H9 (cell line): Measurements from ENCODE around the gene PTPN3. TPM values are rescaled to one million over a fixed set of nuclear protein-coding genes. Genes with fewer than 3 reads are reported as not detected.

Experiments used
- DNase-seq: peaks from one replicate; pipeline ENCODE4 v3.0.0-alpha.2; 2017
- H2AFZ ChIP-seq: one replicate; pipeline ENCODE4 v1.6.1; 2013; ENCODE audit warnings: mild to moderate bottlenecking, low read length, control low read depth, moderate library complexity
- H2AK5ac ChIP-seq: 2 replicates; pipeline ENCODE4 v1.6.1; 2013; ENCODE audit warnings: low read length, control low read depth, mixed read lengths; ENCODE audit not compliant: insufficient read length
- H2BK120ac ChIP-seq: one replicate; pipeline ENCODE4 v1.6.1; 2013; ENCODE audit warnings: low read depth, mild to moderate bottlenecking, low read length, control low read depth, inconsistent platforms; ENCODE audit not compliant: poor library complexity, severe bottlenecking
- H2BK12ac ChIP-seq: 2 replicates; pipeline ENCODE4 v1.6.1; 2013; ENCODE audit warnings: low read length, control low read depth, mixed read lengths, low read depth; ENCODE audit not compliant: insufficient read length
- H2BK15ac ChIP-seq: 2 replicates; pipeline ENCODE4 v1.6.1; 2013; ENCODE audit warnings: low read depth, low read length, control low read depth
- H2BK20ac ChIP-seq: one replicate; pipeline ENCODE4 v1.6.1; 2013; ENCODE audit warnings: low read depth, mild to moderate bottlenecking, low read length, control low read depth, inconsistent platforms; ENCODE audit not compliant: poor library complexity, severe bottlenecking
- H2BK5ac ChIP-seq: 2 replicates; pipeline ENCODE4 v1.6.1; 2013; ENCODE audit warnings: low read length, control low read depth, mixed read lengths; ENCODE audit not compliant: insufficient read length
- H3K14ac ChIP-seq: 2 replicates; pipeline ENCODE4 v1.6.1; 2013; ENCODE audit warnings: low read length, control low read depth; ENCODE audit not compliant: insufficient read depth
- H3K18ac ChIP-seq: 2 replicates; pipeline ENCODE4 v1.6.1; 2013; ENCODE audit warnings: low read depth, mild to moderate bottlenecking, mixed read lengths, low read length, control low read depth; ENCODE audit not compliant: insufficient read length
- H3K23ac ChIP-seq: 2 replicates; pipeline ENCODE4 v1.6.1; 2013; ENCODE audit warnings: low read length, control low read depth, mixed read lengths, low read depth; ENCODE audit not compliant: insufficient read length
- H3K23me2 ChIP-seq: 2 replicates; pipeline ENCODE4 v1.6.1; 2013; ENCODE audit warnings: low read depth, mild to moderate bottlenecking, mixed read lengths, low read length, control low read depth; ENCODE audit not compliant: insufficient read length, poor library complexity, severe bottlenecking
- H3K27ac ChIP-seq: 2 replicates; pipeline ENCODE4 v1.5.1; 2013; ENCODE audit warnings: low read length, control low read depth, mixed read lengths, low read depth; ENCODE audit not compliant: insufficient read length
- H3K27me3 ChIP-seq: 2 replicates; pipeline ENCODE4 v1.6.1; 2013; ENCODE audit warnings: low read length, control low read depth, inconsistent platforms; ENCODE audit not compliant: insufficient read depth
- H3K4ac ChIP-seq: 2 replicates; pipeline ENCODE4 v1.6.1; 2013; ENCODE audit warnings: low read depth, mild to moderate bottlenecking, control low read depth, inconsistent platforms, low read length, moderate library complexity
- H3K4me1 ChIP-seq: 2 replicates; pipeline ENCODE4 v1.6.1; 2013; ENCODE audit warnings: low read length, control low read depth, inconsistent platforms; ENCODE audit not compliant: insufficient read depth
- H3K4me2 ChIP-seq: 2 replicates; pipeline ENCODE4 v1.6.1; 2013; ENCODE audit warnings: low read length, control low read depth, mixed read lengths; ENCODE audit not compliant: insufficient read length, insufficient read depth
- H3K56ac ChIP-seq: 2 replicates; pipeline ENCODE4 v1.6.1; 2013; ENCODE audit warnings: low read depth, mild to moderate bottlenecking, mixed read lengths, low read length, control low read depth; ENCODE audit not compliant: insufficient read length
- H3K79me1 ChIP-seq: 2 replicates; pipeline ENCODE4 v1.6.1; 2013; ENCODE audit warnings: low read depth, mild to moderate bottlenecking, moderate library complexity, low read length, control low read depth, inconsistent platforms; ENCODE audit not compliant: insufficient read depth, poor library complexity, severe bottlenecking
- H3K79me2 ChIP-seq: 2 replicates; pipeline ENCODE4 v1.6.1; 2013; ENCODE audit warnings: low read length, control low read depth, inconsistent platforms; ENCODE audit not compliant: insufficient read depth
- H3K9ac ChIP-seq: 2 replicates; pipeline ENCODE4 v1.6.1; 2013; ENCODE audit warnings: low read length, control low read depth, mixed read lengths; ENCODE audit not compliant: insufficient read length; ENCODE audit errors: extremely low read depth
- H3K9me3 ChIP-seq: one replicate; pipeline ENCODE4 v1.6.1; 2013; ENCODE audit warnings: low read depth, low read length, inconsistent platforms; ENCODE audit not compliant: control insufficient read depth
- H3T11ph ChIP-seq: one replicate; pipeline ENCODE4 v1.6.1; 2013; ENCODE audit warnings: mild to moderate bottlenecking, low read length, control low read depth, inconsistent platforms
- H4K20me1 ChIP-seq: one replicate; pipeline ENCODE4 v1.6.1; 2013; ENCODE audit not compliant: control insufficient read depth, insufficient read length, insufficient read depth
- H4K5ac ChIP-seq: 2 replicates; pipeline ENCODE4 v1.6.1; 2013; ENCODE audit warnings: low read depth, mild to moderate bottlenecking, mixed read lengths, low read length, control low read depth; ENCODE audit not compliant: insufficient read length
- H4K8ac ChIP-seq: replicated peaks from 2 replicates; pipeline ENCODE4 v1.6.1; 2013; ENCODE audit warnings: low read length, control low read depth, mixed read lengths, low read depth; ENCODE audit not compliant: insufficient read length
- H4K91ac ChIP-seq: 2 replicates; pipeline ENCODE4 v1.6.1; 2013; ENCODE audit warnings: low read depth, mild to moderate bottlenecking, moderate library complexity, mixed read lengths, low read length, control low read depth; ENCODE audit not compliant: insufficient read length
- H3K27ac Mint-ChIP-seq, 3 experiments: 2 replicates in 2 of 3; 3 replicates in 1 of 3; pipeline ENCODE4 v1.8.0; 2020 to 2021; ENCODE audit warnings: mixed read lengths in 3 of 3, mild to moderate bottlenecking in 1 of 3, moderate library complexity in 1 of 3
- H3K27me3 Mint-ChIP-seq: 2 replicates; pipeline ENCODE4 v1.8.0; 2021; ENCODE audit warnings: low read depth, mild to moderate bottlenecking, moderate library complexity, mixed read lengths
- H3K36me3 Mint-ChIP-seq, 3 experiments: 2 replicates in 2 of 3; 3 replicates in 1 of 3; pipeline ENCODE4 v1.8.0; 2020 to 2021; ENCODE audit warnings: low read depth in 3 of 3, mixed read lengths in 3 of 3; ENCODE audit not compliant: insufficient read depth in 1 of 3
- H3K4me1 Mint-ChIP-seq, 2 experiments: 2 replicates each; pipeline ENCODE4 v1.8.0; 2020; ENCODE audit warnings: mixed read lengths in 2 of 2
- H3K4me3 Mint-ChIP-seq, 2 experiments: 2 replicates in 1 of 2; 3 replicates in 1 of 2; pipeline ENCODE4 v1.8.0; 2020 to 2021; ENCODE audit warnings: mild to moderate bottlenecking in 2 of 2, mixed read lengths in 2 of 2, moderate library complexity in 1 of 2
- H3K9me3 Mint-ChIP-seq, 2 experiments: 2 replicates in 1 of 2; 3 replicates in 1 of 2; pipeline ENCODE4 v1.8.0; 2020; ENCODE audit warnings: mild to moderate bottlenecking in 2 of 2, mixed read lengths in 2 of 2, moderate library complexity in 1 of 2
- CTCF ChIP-seq: fragments of 200-600 bp; sonication (generic); conservative IDR thresholded peaks from 3 replicates; pipeline ENCODE4 v1.8.0; 2021; ENCODE audit warnings: antibody characterized with exemption, mild to moderate bottlenecking
- WGBS: extraction: QIAGEN DNeasy Blood & Tissue Kit; methylation state at CpG from one replicate; pipeline ENCODE4 v1.1.7; 2013; ENCODE audit warnings: missing lambda C conversion rate, low lambda C conversion rate, mixed read lengths; ENCODE audit not compliant: insufficient read length; ENCODE audit errors: extremely low coverage; 5-methylcytosine and 5-hydroxymethylcytosine counted together
- total RNA-seq: library from RNA; stranded (reverse); gene quantifications from 2 replicates; pipeline ENCODE4 v1.2.1, GENCODE V29; 2021

PTPN3 gene
- total RNA-seq, 1 experiment from 2014 or later = 2.6 TPM

DNA sequence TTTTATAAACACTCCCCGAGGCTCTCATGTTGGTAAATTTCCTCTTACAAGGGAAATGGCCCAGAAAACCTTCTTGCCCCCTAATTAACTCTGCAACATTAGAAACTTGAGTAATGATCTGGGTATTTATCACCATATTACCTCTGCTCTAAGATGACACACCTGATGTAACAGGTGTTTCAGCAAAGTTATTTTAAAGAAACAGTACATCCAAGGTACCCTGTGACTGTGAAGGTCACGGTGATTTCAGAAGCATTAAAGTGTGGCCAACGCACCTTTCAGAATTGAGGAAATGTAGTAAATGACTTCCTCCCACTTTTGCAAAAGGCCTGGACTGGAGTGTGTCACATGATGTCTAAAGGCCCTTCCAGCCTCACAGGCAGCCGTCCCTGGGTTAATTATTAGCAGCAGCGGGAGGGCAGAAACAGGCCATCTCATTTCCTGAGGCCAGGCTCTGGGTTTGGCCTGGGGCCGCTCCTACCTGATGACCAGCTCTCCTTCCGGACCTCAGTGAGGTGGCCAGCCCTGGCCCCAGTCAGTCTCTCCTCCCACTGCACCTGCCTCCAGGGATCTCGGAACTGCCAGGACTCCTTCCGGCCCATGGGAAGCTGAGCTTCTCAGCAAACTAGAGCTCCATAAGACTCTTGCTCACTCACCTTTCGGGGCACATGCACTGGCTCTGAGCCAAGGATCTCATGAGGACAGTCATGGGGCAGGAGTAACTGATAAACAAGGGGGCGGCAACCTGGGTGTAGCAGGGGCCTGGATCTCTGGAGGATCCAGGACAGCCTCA lies 20.7 kb downstream of the PTPN3 start:
- H2BK120ac ChIP-seq = no peak overlapping the region
- H2BK15ac ChIP-seq = no peak overlapping the region
- H4K8ac ChIP-seq = no peak overlapping the region
- H4K5ac ChIP-seq = no peak overlapping the region
- H4K91ac ChIP-seq = no peak overlapping the region
- H3K4me1 ChIP-seq = no peaks in the 10 kb centered on the region
- no peak overlapping the region for H2AFZ ChIP-seq
- H2BK5ac ChIP-seq = no peak overlapping the region
- no peak overlapping the region for H3K4me3 Mint-ChIP-seq
- no peaks in the 10 kb centered on the region for H3K36me3 Mint-ChIP-seq
- no peaks in the 10 kb centered on the region for H4K20me1 ChIP-seq
- no peaks in the 10 kb centered on the region for H3K27me3 Mint-ChIP-seq
- H2BK20ac ChIP-seq = no peak overlapping the region
- H3K79me1 ChIP-seq = no peaks in the 10 kb centered on the region
- H3K18ac ChIP-seq = no peak overlapping the region
- WGBS = no CpG with 5 or more reads among the region's 11 CpGs
- H3T11ph ChIP-seq = no peak overlapping the region
- H3K79me2 ChIP-seq = no peaks in the 10 kb centered on the region
- H3K14ac ChIP-seq = no peak overlapping the region
- H3K4ac ChIP-seq = no peak overlapping the region
- H3K9ac ChIP-seq = no peak overlapping the region
- no peaks in the 10 kb centered on the region for H3K27me3 ChIP-seq
- H3K27ac Mint-ChIP-seq = no peak overlapping the region; a peak in 1 of 7 replicates
- H2AK5ac ChIP-seq = no peak overlapping the region
- H3K4me2 ChIP-seq = no peak overlapping the region
- no peak for TF ChIP-seq CTCF
- no peak for DNase-seq
- no peak overlapping the region for H3K27ac ChIP-seq
- no peak overlapping the region for H2BK12ac ChIP-seq
- H3K56ac ChIP-seq = no peak overlapping the region
- no peaks in the 10 kb centered on the region for H3K23me2 ChIP-seq
- no peaks in the 10 kb centered on the region for H3K9me3 Mint-ChIP-seq
- no peaks in the 10 kb centered on the region for H3K9me3 ChIP-seq
- H3K23ac ChIP-seq = no peak overlapping the region
- H3K4me1 Mint-ChIP-seq = peaks cover 0 to 6% of the 10 kb centered on the region in 2 experiments; a peak in 1 of 4 replicates
